NT2/D1 (cell line): ENCODE measurements around the gene WNK2.
"Not testable (repeated sequence)": the region's sequence is repeated elsewhere in the genome, so short reads cannot be mapped to it uniquely, and the experiment has no call there.

Experiments used
- DNase-seq: peaks from one replicate; pipeline ENCODE4 v3.0.0-alpha.2; 2011; ENCODE audit warnings: low read depth, low spot score
- H3K27me3 ChIP-seq: 2 replicates; pipeline ENCODE4 v1.6.0; 2011; ENCODE audit warnings: mild to moderate bottlenecking; ENCODE audit not compliant: insufficient read length, insufficient read depth
- H3K36me3 ChIP-seq: 2 replicates; pipeline ENCODE4 v1.6.1; 2011; ENCODE audit warnings: mild to moderate bottlenecking, low read length, mixed read lengths; ENCODE audit not compliant: insufficient read depth, insufficient read length
- H3K4me1 ChIP-seq: 2 replicates; pipeline ENCODE4 v1.5.1; 2011; ENCODE audit not compliant: insufficient read depth, insufficient read length
- H3K4me3 ChIP-seq: 2 replicates; pipeline ENCODE4 v1.5.1; 2011; ENCODE audit warnings: low read depth; ENCODE audit not compliant: insufficient read length
- H3K9ac ChIP-seq: 2 replicates; pipeline ENCODE4 v1.6.0; 2011; ENCODE audit warnings: low read depth; ENCODE audit not compliant: insufficient read length
- H3K9me3 ChIP-seq: 2 replicates; pipeline ENCODE4 v1.5.1; 2011; ENCODE audit warnings: mild to moderate bottlenecking, low read length; ENCODE audit not compliant: insufficient read depth
- SUZ12 ChIP-seq: IDR thresholded peaks from 2 replicates; pipeline ENCODE4 v1.6.1; 2011; ENCODE audit not compliant: insufficient read length, insufficient read depth; ENCODE audit errors: extremely low read depth
- YY1 ChIP-seq: IDR thresholded peaks from 2 replicates; pipeline ENCODE4 v1.6.1; 2011; ENCODE audit not compliant: insufficient read length, insufficient read depth
- ZNF274 ChIP-seq: IDR thresholded peaks from 2 replicates; pipeline ENCODE4 v1.6.1; 2011; ENCODE audit warnings: mild to moderate bottlenecking, low read depth, low read length

WNK2 gene

GRCh38 chr9:93319301-93319991 is 135.5 kb downstream of the WNK2 start:
- peaks cover 11% of the 10 kb centered on the region for H3K4me1 ChIP-seq
- H3K9ac ChIP-seq = no peak overlapping the region
- no peaks in the 10 kb centered on the region for H3K9me3 ChIP-seq
- no peaks in the 10 kb centered on the region for H3K27me3 ChIP-seq
- no peak overlapping the region for H3K4me3 ChIP-seq
- TF ChIP-seq SUZ12 = no peak
- TF ChIP-seq YY1 = no peak
- no peak for TF ChIP-seq ZNF274
- H3K36me3 ChIP-seq = no peaks in the 10 kb centered on the region
- no peak for DNase-seq

GRCh38 chr9:93319992-93320500 is 136.1 kb downstream of the WNK2 start:
- Histone ChIP-seq H3K36me3 (peaks cover 2% of the 10 kb centered on the region), H3K9me3 (no peaks in the 10 kb centered on the region), H3K27me3 (no peaks in the 10 kb centered on the region), H3K9ac (no peak overlapping the region), H3K4me1 (peaks cover 16% of the 10 kb centered on the region), H3K4me3 (no peak overlapping the region)
- DNase-seq = no peak
- TF ChIP-seq SUZ12 (no peak), YY1 (no peak), ZNF274 (no peak)

GRCh38 chr9:93320591-93321219 is 136.8 kb downstream of the WNK2 start:
- TF ChIP-seq YY1 = no peak
- no peak for TF ChIP-seq SUZ12
- no peak for TF ChIP-seq ZNF274
- DNase-seq = no peak
- peaks cover 22% of the 10 kb centered on the region for H3K4me1 ChIP-seq

GRCh38 chr9:93321220-93321610 is 137.3 kb downstream of the WNK2 start:
- no peaks in the 10 kb centered on the region for H3K27me3 ChIP-seq
- peaks cover 3% of the 10 kb centered on the region for H3K36me3 ChIP-seq
- no peak overlapping the region for H3K9ac ChIP-seq
- H3K4me3 ChIP-seq = no peak overlapping the region
- no peaks in the 10 kb centered on the region for H3K9me3 ChIP-seq
- no peak for DNase-seq
- peaks cover 27% of the 10 kb centered on the region for H3K4me1 ChIP-seq
- TF ChIP-seq YY1 (no peak), SUZ12 (no peak), ZNF274 (no peak)

More at GRCh38 chr9:93320591-93321219, 136.8 kb downstream of the WNK2 start:
- H3K27me3 ChIP-seq = no peaks in the 10 kb centered on the region
- H3K9ac ChIP-seq = no peak overlapping the region
- H3K9me3 ChIP-seq = no peaks in the 10 kb centered on the region
- H3K36me3 ChIP-seq = peaks cover 3% of the 10 kb centered on the region
- H3K4me3 ChIP-seq = no peak overlapping the region

GRCh38 chr9:93323446-93323954 is 139.6 kb downstream of the WNK2 start:
- H3K4me1 ChIP-seq = peaks cover 26% of the 10 kb centered on the region
- H3K9me3 ChIP-seq, H3K27me3 ChIP-seq, H3K9ac ChIP-seq, DNase-seq, H3K4me3 ChIP-seq, H3K36me3 ChIP-seq: not testable (repeated sequence)

- H3K36me3 ChIP-seq = peaks cover 3% of the 10 kb centered on the region
These were observed 140.4 kb downstream of the WNK2 start for GRCh38 chr9:93324191-93324834.

GRCh38 chr9:93325307-93326035 is 141.5 kb downstream of the WNK2 start:
- no peak for DNase-seq

More at GRCh38 chr9:93324191-93324834, 140.4 kb downstream of the WNK2 start:
- Histone ChIP-seq H3K27me3 (no peaks in the 10 kb centered on the region), H3K9ac (no peak overlapping the region), H3K4me3 (no peak overlapping the region), H3K4me1 (peaks cover 25% of the 10 kb centered on the region), H3K9me3 (no peaks in the 10 kb centered on the region)
- DNase-seq = no peak
- TF ChIP-seq YY1 (no peak), ZNF274 (no peak), SUZ12 (no peak)

More at GRCh38 chr9:93325307-93326035, 141.5 kb downstream of the WNK2 start:
- no peaks in the 10 kb centered on the region for H3K27me3 ChIP-seq
- no peak for TF ChIP-seq SUZ12
- TF ChIP-seq ZNF274 = no peak
- TF ChIP-seq YY1 = no peak
- no peak overlapping the region for H3K4me3 ChIP-seq
- H3K9me3 ChIP-seq = no peaks in the 10 kb centered on the region
- peaks cover 3% of the 10 kb centered on the region for H3K36me3 ChIP-seq
- peaks cover 20% of the 10 kb centered on the region for H3K4me1 ChIP-seq
- H3K9ac ChIP-seq = peak overlapping the region; percentile 22
